Glutamatergic neuron (in vitro differentiated cells): ENCODE results near the gene CADM2. TPM values are rescaled to one million over a fixed set of nuclear protein-coding genes. Genes with fewer than 3 reads are reported as not detected.

ENCODE experiments used
- DNase-seq: peaks from one replicate; pipeline ENCODE4 v3.0.0; 2022
- H3K27ac Mint-ChIP-seq: one replicate; pipeline ENCODE4 v1.8.0; 2020; ENCODE audit warnings: mild to moderate bottlenecking, mixed read lengths, inconsistent platforms; ENCODE audit not compliant: unreplicated experiment
- H3K27me3 Mint-ChIP-seq: one replicate; pipeline ENCODE4 v1.8.0; 2020; ENCODE audit warnings: mild to moderate bottlenecking, moderate library complexity, mixed read lengths, inconsistent platforms; ENCODE audit not compliant: unreplicated experiment
- H3K36me3 Mint-ChIP-seq: one replicate; pipeline ENCODE4 v1.8.0; 2020; ENCODE audit warnings: mild to moderate bottlenecking, mixed read lengths, inconsistent platforms; ENCODE audit not compliant: unreplicated experiment
- H3K4me1 Mint-ChIP-seq: one replicate; pipeline ENCODE4 v1.8.0; 2020; ENCODE audit warnings: mild to moderate bottlenecking, low read depth, mixed read lengths, inconsistent platforms; ENCODE audit not compliant: unreplicated experiment
- H3K4me3 Mint-ChIP-seq: one replicate; pipeline ENCODE4 v1.8.0; 2020; ENCODE audit warnings: mild to moderate bottlenecking, mixed read lengths, inconsistent platforms; ENCODE audit not compliant: unreplicated experiment
- H3K9me3 Mint-ChIP-seq: one replicate; pipeline ENCODE4 v1.8.0; 2020; ENCODE audit warnings: mild to moderate bottlenecking, moderate library complexity, mixed read lengths, inconsistent platforms; ENCODE audit not compliant: unreplicated experiment
- total RNA-seq: library from RNA; stranded (reverse); fragmentation: NEBNext Ultra II Directional; extraction: Animal tissue kit (Norgen Biotek cat#: 25700); gene quantifications from one replicate; pipeline ENCODE4 v1.2.1, GENCODE V29; 2021; ENCODE audit not compliant: unreplicated experiment
- TF ChIP-seq, protein P1 (sequence below): fragments of 200-600 bp; sonication (generic); IDR thresholded peaks from one replicate; pipeline ENCODE4 v1.5.0; 2021; ENCODE audit not compliant: partially characterized antibody, unreplicated experiment

CADM2 gene
- total RNA-seq, 1 donor from 2014 or later = 233 TPM

DNA sequence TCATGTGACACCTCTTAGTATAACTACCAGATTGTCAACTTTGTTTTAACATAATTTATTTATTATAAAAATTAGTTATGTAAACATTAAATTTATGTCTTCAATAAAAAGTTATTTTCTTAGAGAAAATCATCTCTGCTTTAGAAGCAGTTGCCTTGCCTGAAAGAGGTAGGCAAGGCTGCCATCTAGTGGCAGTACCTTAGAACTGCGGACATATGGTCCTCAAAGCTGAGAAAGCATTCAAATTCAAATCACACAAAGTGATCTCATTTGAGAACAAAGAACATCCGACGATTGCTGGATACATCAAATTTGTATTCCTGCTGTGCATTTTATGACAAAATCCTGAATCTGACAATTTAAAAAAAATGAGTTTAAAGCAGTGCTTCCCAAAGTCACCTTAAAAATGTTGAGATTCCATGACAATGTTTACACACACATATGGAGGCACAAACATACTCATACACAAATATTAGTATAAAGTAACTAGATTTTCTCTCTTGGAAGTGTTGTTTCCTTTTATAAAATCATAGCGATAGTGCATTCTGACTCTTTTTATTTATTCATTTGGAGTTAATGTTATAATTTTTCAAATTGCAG is 617.4 kb downstream of the CADM2 start:
- Mint-ChIP-seq H3K9me3 (peaks cover 2% of the 10 kb centered on the region), H3K4me3 (no peak overlapping the region), H3K4me1 (peaks cover 4% of the 10 kb centered on the region), H3K36me3 (no peaks in the 10 kb centered on the region), H3K27me3 (no peaks in the 10 kb centered on the region), H3K27ac (peak overlapping the region; percentile 79)
- DNase-seq = peak; percentile 76
- TF ChIP-seq, protein P1, sequence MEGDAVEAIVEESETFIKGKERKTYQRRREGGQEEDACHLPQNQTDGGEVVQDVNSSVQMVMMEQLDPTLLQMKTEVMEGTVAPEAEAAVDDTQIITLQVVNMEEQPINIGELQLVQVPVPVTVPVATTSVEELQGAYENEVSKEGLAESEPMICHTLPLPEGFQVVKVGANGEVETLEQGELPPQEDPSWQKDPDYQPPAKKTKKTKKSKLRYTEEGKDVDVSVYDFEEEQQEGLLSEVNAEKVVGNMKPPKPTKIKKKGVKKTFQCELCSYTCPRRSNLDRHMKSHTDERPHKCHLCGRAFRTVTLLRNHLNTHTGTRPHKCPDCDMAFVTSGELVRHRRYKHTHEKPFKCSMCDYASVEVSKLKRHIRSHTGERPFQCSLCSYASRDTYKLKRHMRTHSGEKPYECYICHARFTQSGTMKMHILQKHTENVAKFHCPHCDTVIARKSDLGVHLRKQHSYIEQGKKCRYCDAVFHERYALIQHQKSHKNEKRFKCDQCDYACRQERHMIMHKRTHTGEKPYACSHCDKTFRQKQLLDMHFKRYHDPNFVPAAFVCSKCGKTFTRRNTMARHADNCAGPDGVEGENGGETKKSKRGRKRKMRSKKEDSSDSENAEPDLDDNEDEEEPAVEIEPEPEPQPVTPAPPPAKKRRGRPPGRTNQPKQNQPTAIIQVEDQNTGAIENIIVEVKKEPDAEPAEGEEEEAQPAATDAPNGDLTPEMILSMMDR = peak; percentile 95

DNA sequence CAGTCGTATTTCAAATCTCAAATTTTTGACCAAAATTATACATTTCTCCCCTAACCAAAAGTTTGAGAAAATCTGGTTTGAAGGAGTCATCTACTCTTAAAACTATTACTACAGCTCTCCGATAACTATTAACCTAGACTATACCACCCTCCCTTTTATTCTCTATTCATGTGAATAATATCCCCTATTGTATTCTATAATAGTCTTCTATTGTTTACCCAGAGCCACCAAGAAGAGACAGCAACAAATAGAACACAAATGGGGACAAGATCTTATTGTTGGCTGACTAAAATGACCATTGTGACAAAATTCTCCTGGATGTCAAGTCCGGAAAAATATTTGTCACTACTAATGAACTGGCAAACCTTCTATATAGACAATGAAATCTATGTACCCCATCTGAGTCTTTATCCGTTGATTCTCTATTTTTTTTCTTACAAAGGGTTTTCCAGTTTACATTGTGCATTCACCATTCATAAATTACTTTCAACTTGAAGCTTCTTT is 618.0 kb downstream of the CADM2 start:
- TF ChIP-seq, protein P1 = no peak
- H3K4me3 Mint-ChIP-seq = no peak overlapping the region
- no peaks in the 10 kb centered on the region for H3K27me3 Mint-ChIP-seq
- H3K9me3 Mint-ChIP-seq = peaks cover 2% of the 10 kb centered on the region
- H3K27ac Mint-ChIP-seq = peak overlapping the region; percentile 79
- no peaks in the 10 kb centered on the region for H3K36me3 Mint-ChIP-seq
- DNase-seq = no peak
- peaks cover 4% of the 10 kb centered on the region for H3K4me1 Mint-ChIP-seq

DNA sequence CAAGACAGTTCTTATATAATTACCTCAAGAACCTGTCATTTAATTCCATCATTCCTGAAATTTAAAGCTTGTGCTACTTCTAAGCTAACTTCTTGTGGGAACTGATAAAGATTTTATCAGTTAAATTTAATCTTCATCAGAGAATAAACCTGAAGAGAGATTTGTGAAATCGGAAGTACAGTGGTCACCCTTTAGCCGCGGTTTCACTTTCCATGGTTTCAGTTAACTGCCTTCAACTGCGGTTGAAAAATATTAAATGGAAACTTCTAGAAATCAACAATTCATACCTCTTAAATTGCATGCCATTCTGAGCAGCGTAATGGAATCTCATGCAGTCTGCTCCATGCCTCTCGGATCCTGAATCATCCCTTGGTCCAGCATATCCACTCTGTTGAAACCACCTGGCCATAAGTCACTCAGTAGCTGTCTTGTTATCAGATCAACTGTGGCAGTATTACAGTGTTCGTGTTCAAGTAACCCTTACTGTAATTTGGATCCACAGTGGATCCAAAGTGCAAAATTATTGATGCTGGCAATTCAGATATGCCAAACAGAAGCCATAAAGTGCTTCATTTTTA is 626.1 kb downstream of the CADM2 start:
- TF ChIP-seq, protein P1 = no peak
- Mint-ChIP-seq H3K4me3 (no peak overlapping the region), H3K36me3 (no peaks in the 10 kb centered on the region), H3K4me1 (peaks cover 3% of the 10 kb centered on the region), H3K9me3 (peaks cover 2% of the 10 kb centered on the region), H3K27me3 (no peaks in the 10 kb centered on the region), H3K27ac (no peak overlapping the region)
- no peak for DNase-seq

- Mint-ChIP-seq H3K9me3 (peaks cover 2% of the 10 kb centered on the region), H3K36me3 (no peaks in the 10 kb centered on the region), H3K4me3 (no peak overlapping the region), H3K4me1 (peaks cover 5% of the 10 kb centered on the region), H3K27me3 (no peaks in the 10 kb centered on the region), H3K27ac (no peak overlapping the region)
- no peak for DNase-seq
- TF ChIP-seq, protein P1 = no peak
Observed at GRCh38 chr3:85586018-85586417, 627.2 kb downstream of the CADM2 start.

DNA sequence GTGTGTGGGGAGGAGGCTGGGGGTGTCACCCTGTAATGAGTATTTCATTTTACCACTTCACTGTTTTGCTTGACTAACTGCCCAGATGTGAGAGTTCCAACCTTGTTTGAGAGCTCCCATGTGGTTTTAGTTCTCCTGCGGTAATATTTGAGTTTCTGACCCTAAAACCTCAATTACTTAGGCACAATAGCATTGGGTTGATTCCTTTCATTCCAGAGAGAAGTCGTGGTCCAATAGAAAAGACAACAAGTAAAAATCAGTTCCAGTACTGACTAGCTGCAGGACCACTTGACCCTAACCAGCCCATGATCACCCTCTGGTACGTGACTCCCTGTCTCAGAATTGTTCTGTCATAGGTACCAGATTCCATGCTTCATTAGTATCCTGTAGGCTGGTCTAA is 630.4 kb downstream of the CADM2 start:
- TF ChIP-seq, protein P1 = no peak
- peaks cover 2% of the 10 kb centered on the region for H3K27me3 Mint-ChIP-seq
- no peak for DNase-seq

More for the DNA sequence above, 630.4 kb downstream of the CADM2 start:
- no peak overlapping the region for H3K27ac Mint-ChIP-seq
- H3K36me3 Mint-ChIP-seq = no peaks in the 10 kb centered on the region
- peaks cover 2% of the 10 kb centered on the region for H3K9me3 Mint-ChIP-seq
- H3K4me3 Mint-ChIP-seq = no peak overlapping the region
- peaks cover 18% of the 10 kb centered on the region for H3K4me1 Mint-ChIP-seq
